ENCODE data around the gene TTR.

GRCh38 chr18:31598021-31598805 is 6.5 kb downstream of the TTR start:
- TF ChIP-seq CTCF (IDR thresholded peaks at IDR 0.05; ENCODE audit: low read depth, low read length) (no peak), EZH2phosphoT487 (IDR thresholded peaks at IDR 0.05; ENCODE audit: low read depth) (no peak)

Data from OCI-LY3 (cell line).